ENCODE data around the gene ATG16L2.

ATG16L2 gene

DNA sequence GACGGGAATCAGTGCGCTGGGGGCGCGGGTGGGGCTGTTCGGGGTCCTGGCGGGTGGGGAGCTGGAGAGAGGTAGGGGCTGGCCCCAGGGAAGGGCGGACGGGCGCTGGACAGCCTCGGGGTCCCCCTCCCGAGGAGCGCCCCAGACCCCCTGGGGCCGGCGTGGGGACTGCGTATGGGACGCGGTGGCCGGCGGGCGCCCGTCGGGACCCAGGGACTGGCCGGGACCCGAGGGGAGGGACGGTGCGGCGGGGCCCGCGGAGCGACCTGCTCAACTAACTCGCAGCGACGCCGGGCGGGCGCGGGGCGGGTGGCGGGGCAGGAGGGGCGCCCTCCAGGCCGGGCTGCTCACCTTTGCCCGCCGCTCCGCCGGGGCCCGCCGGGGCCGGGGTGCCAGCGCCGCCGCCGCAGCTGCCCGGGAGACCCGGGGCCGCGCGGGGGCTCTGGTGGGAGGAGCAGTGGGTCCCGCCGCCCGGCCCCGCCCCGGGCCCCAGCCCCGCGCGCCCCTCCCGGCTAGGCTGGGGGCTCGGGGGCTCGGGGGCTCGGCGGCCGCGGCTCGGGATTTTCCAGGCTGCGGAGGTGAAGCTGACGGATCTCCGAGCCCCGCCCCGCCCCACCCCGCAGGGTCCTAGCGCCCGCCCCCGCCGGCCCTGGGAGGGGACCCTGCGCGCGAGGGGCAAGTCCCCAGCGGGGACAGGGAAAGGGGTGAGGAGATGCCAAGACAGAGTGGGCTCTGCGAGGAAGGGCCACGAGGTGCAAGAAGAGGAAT, 32.7 kb upstream of the ATG16L2 start:
- H3K27ac ChIP-seq = peak overlapping the region; percentile 68
- TF ChIP-seq, protein P1, sequence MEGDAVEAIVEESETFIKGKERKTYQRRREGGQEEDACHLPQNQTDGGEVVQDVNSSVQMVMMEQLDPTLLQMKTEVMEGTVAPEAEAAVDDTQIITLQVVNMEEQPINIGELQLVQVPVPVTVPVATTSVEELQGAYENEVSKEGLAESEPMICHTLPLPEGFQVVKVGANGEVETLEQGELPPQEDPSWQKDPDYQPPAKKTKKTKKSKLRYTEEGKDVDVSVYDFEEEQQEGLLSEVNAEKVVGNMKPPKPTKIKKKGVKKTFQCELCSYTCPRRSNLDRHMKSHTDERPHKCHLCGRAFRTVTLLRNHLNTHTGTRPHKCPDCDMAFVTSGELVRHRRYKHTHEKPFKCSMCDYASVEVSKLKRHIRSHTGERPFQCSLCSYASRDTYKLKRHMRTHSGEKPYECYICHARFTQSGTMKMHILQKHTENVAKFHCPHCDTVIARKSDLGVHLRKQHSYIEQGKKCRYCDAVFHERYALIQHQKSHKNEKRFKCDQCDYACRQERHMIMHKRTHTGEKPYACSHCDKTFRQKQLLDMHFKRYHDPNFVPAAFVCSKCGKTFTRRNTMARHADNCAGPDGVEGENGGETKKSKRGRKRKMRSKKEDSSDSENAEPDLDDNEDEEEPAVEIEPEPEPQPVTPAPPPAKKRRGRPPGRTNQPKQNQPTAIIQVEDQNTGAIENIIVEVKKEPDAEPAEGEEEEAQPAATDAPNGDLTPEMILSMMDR (conservative IDR thresholded peaks at IDR 0.05) = no peak
- peak; percentile 44; the same call in 1 of the 2 replicates for TF ChIP-seq ZFX (IDR thresholded peaks at IDR 0.05)

DNA sequence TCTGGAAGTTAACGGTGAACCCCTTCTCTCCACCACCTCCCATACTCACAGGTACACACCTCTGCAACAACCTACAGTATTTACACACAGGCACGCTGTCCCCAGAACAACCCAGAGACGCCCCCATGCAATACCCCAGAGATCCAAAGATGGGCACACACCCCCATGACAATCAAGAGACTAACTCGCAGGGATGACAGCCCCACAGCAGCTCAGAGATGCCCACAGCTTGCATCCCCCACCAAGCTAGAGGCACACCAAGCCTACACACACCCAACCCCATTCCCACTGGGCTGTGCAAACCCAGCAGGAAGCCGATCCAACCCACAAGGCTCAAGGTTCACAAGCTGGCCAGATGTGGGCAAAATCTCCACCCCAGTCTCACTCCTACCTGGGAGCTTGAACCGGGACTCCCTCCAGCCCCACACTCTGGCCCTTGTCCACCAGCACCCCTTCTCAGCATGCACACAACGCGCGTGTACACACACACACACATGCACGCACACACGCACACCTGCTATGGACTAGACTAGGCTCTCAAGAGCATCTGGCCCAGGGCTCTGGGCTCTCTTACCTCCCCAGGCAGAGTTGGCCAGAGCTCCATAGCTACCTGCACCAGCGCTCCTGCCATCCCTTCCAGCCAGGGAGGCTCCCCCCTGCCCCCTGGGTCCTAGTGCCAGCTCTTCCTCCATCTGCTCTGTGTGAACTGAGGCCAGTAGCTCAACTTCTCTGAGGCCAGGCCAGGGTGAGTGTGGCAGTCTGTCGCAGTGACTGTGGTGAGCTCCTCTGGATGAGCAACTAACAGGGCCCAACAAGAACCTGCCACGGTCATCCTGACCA, 31.9 kb upstream of the ATG16L2 start:
- TF ChIP-seq, protein P1 (conservative IDR thresholded peaks at IDR 0.05) = no peak
- peak overlapping the region; percentile 68; the same call in 1 of the 2 replicates for H3K27ac ChIP-seq

GRCh38 chr11:72783144-72783905, 30.9 kb upstream of the ATG16L2 start:
- TF ChIP-seq, protein P1 (conservative IDR thresholded peaks at IDR 0.05) = no peak
- TF ChIP-seq ZFX (IDR thresholded peaks at IDR 0.05) = no peak
- H3K27ac ChIP-seq = no peak overlapping the region

DNA sequence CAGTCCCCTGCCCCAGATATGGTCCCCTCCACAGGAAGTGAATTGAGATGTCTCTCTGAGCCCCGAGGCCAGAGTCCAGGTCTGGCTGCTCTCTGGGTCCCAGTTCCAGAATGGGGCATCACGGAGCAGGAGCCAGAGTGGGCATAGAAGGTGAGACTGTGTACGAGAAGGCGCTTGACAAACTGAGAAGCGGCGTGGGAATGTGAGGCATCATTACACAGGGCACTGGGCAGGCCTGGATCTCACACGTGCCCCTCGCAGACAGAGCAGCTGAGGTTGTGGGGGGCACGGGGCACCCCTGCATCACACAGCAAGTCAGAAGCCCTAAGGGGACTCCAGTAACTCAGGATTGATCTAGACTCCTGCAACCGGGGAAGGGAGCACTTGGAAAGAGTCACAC, 29.5 kb upstream of the ATG16L2 start:
- no peak overlapping the region for H3K27ac ChIP-seq
- TF ChIP-seq ZFX (IDR thresholded peaks at IDR 0.05) = no peak
- TF ChIP-seq, protein P1 (conservative IDR thresholded peaks at IDR 0.05) = no peak

DNA sequence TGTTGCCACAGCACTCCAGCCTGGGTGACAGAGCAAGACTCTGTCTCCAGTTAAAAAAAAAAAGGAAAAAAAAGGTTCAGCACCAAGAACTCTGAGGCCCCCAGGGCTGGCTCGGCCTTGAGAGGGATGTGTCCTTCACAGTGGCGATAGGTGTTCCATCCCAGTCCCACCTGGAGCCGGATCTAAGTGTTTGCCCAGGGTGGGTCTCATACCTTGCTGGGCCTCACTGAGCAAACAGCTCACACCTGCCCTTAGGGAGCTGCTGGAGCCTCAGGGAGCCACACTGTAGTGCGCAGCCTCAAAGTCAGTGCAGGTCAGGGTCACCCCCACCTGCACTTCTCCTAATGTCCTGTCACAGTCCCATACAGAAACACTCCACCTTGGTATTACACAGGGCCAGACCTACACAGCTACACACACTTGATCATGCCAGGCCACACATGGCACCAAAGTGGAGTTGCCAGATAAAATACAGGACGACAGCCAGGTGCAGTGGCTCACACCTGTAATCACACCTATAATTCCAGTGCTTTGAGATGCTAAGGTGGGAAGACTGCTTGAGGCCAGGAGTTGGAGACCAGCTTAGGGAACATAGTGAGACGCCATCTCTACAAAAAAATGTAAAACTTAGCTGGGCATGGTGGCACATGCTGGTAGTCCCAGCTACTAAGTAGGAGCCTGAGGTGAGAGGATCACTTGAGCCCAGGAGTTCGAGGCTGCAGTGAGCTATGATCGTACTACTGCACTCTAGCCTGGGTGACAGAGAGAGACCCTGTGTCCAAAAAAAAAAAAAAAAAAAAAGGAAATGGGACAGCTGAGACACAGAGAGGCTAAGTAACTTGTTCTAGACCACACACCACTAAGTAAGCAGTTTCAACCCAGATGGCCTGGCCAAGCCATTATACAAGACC, 27.7 kb upstream of the ATG16L2 start:
- H3K27ac ChIP-seq = peak overlapping the region; percentile 28
- TF ChIP-seq, protein P1 (conservative IDR thresholded peaks at IDR 0.05) = no peak
- no peak for TF ChIP-seq ZFX (IDR thresholded peaks at IDR 0.05)

DNA sequence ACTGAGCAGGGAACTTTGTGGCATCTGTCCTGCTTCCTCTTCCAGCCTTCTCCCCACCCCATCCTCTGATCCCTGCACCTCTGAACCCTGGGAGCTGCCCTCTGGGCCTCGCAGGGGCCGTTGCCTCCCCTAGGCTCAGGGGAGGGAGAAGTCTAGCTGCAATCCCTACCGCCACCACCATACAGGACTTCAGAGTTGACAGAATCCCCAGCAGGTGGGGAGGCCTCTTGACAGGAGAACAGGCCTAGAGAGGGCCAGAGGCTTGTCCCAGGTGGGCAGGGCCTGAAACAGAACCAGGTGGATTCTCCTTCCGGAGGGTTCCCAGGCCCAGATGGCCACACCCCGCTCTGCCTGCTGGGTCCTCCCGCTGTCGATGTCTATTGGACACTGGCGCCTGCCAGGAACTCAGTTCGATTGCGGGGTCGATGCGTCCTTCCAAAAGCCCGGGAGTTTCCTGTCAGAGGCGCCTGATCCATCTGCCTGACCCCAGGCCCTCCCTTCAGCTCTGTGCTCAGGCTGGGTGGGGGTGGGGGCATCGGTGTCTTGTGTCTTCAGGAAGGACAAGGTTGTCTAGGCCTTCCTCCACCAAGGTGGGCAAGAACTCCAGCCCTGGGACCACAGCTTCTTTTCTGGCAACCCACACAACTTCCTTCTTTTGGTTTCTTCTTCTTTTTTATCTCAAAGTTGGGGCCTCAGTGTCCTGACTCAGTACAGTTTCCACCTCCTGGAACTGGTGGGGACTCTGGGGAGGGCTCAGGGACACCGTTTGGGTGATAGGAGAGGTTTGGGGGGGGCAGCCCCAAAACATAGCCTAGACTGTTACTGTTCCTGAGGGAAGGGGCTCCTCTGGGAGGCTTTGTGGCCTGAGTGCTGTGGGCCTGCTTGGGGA, 26.8 kb upstream of the ATG16L2 start:
- TF ChIP-seq ZFX (IDR thresholded peaks at IDR 0.05) = no peak
- TF ChIP-seq, protein P1 (conservative IDR thresholded peaks at IDR 0.05) = no peak
- H3K27ac ChIP-seq = no peak overlapping the region; the same call in 1 of the 2 replicates
